NCI-H82 (cell line): ENCODE measurements around the gene PEAR1.

Source experiments
- DNase-seq: peaks from one replicate; lab custom pipeline; 2025; lab: John Stamatoyannopoulos, UW

PEAR1 gene

GRCh38 chr1:156963621-156964020, 70.1 kb downstream of the PEAR1 start:
- no peak for DNase-seq

- DNase-seq = no peak
Measured at GRCh38 chr1:156964441-156964840, 70.9 kb downstream of the PEAR1 start.
